HepG2 (cell line): ENCODE data around the gene ATL2. TPM values are rescaled to one million over a fixed set of nuclear protein-coding genes. Genes with fewer than 3 reads are reported as not detected.

ENCODE experiments used
- CENPT ChIP-seq: sonication (generic); formaldehyde crosslinking; IDR thresholded peaks from 2 replicates; pipeline ENCODE4 v1.8.0; 2022; ENCODE audit warnings: low read depth, mild to moderate bottlenecking, moderate library complexity, missing genetic modification reagents
- ETV5 ChIP-seq: IDR thresholded peaks from 2 replicates; pipeline ENCODE4 v1.6.1; 2018; ENCODE audit warnings: missing biosample characterization, missing genetic modification reagents, inconsistent platforms, borderline replicate concordance
- ETV6 ChIP-seq: sonication (generic); formaldehyde crosslinking; conservative IDR thresholded peaks from 2 replicates; pipeline ENCODE4 v1.4.0; 2020; ENCODE audit warnings: missing genetic modification reagents
- ISL2 ChIP-seq: sonication (generic); formaldehyde crosslinking; IDR thresholded peaks from 2 replicates; pipeline ENCODE4 v1.5.0; 2020; ENCODE audit warnings: missing genetic modification reagents
- NRL ChIP-seq: sonication (generic); formaldehyde crosslinking; IDR thresholded peaks from 2 replicates; pipeline ENCODE4 v1.5.0; 2020; ENCODE audit warnings: missing genetic modification reagents, mild to moderate bottlenecking, moderate library complexity, borderline replicate concordance
- PAX8 ChIP-seq: sonication (generic); formaldehyde crosslinking; IDR thresholded peaks from 2 replicates; pipeline ENCODE4 v1.8.0; 2022; ENCODE audit warnings: mild to moderate bottlenecking, missing genetic modification reagents, borderline replicate concordance
- PHF5A ChIP-seq: IDR thresholded peaks from one replicate; pipeline ENCODE4 v1.6.1; 2018; ENCODE audit warnings: low read depth, missing genetic modification reagents; ENCODE audit not compliant: unreplicated experiment
- SP5 ChIP-seq: IDR thresholded peaks from 2 replicates; pipeline ENCODE4 v1.6.1; 2016; ENCODE audit warnings: low read depth, borderline replicate concordance
- STAG1 ChIP-seq: sonication (generic); formaldehyde crosslinking; IDR thresholded peaks from 2 replicates; pipeline ENCODE4 v1.4.0; 2020; ENCODE audit warnings: missing genetic modification reagents
- TAF1 ChIP-seq: sonication (generic); formaldehyde crosslinking; IDR thresholded peaks from 2 replicates; pipeline ENCODE4 v1.4.0; 2020; ENCODE audit warnings: missing genetic modification reagents
- ZFP90 ChIP-seq: sonication (generic); formaldehyde crosslinking; IDR thresholded peaks from 2 replicates; pipeline ENCODE4 v1.8.0; 2022; ENCODE audit warnings: missing genetic modification reagents, mild to moderate bottlenecking, inconsistent platforms, borderline replicate concordance
- ZHX1 ChIP-seq: sonication (generic); formaldehyde crosslinking; IDR thresholded peaks from 2 replicates; pipeline ENCODE4 v1.8.1; 2022; ENCODE audit warnings: low read depth, mild to moderate bottlenecking, missing genetic modification reagents
- ZNF251 ChIP-seq: sonication (generic); formaldehyde crosslinking; IDR thresholded peaks from 2 replicates; pipeline ENCODE4 v1.9.0; 2021; ENCODE audit warnings: mild to moderate bottlenecking, missing genetic modification reagents
- ZNF407 ChIP-seq: sonication (generic); formaldehyde crosslinking; IDR thresholded peaks from one replicate; pipeline ENCODE4 v1.5.1; 2020; ENCODE audit warnings: mild to moderate bottlenecking, missing genetic modification reagents; ENCODE audit errors: not compliant biosample characterization
- ZNF839 ChIP-seq: sonication (generic); formaldehyde crosslinking; IDR thresholded peaks from 2 replicates; pipeline ENCODE4 v1.4.0; 2020; ENCODE audit warnings: missing genetic modification reagents, mild to moderate bottlenecking, borderline replicate concordance
- polyA plus RNA-seq, 8 experiments: library from polyadenylated mRNA; depleted of rRNA in 3 of 8; stranded (reverse) in 7 of 8; unstranded in 1 of 8; fragments of >200 nt; fragmentation: Illumina TruSeq in 4 of 8; extraction: Trizol in 4 of 8; gene quantifications; 2 replicates each; pipeline versions ENCODE4 v1.2.1 to v1.2.3, GENCODE V29; 2011 to 2016; ENCODE audit warnings: low read depth in 4 of 8, missing spikeins in 1 of 8, mixed read lengths in 1 of 8; ENCODE audit not compliant: insufficient read depth in 1 of 8
- total RNA-seq, 5 experiments: library from RNA; depleted of rRNA; stranded (reverse); fragments of >200 nt; fragmentation: Illumina TruSeq; extraction: Trizol; gene quantifications; 2 replicates each; pipeline ENCODE4 v1.2.3, GENCODE V29; 2016; ENCODE audit warnings: low read depth in 1 of 5
- TF ChIP-seq, protein P1 (sequence below): IDR thresholded peaks from 2 replicates; pipeline ENCODE4 v1.6.1; 2016; ENCODE audit warnings: mild to moderate bottlenecking
- TF ChIP-seq, protein P2 (sequence below): IDR thresholded peaks from 2 replicates; pipeline ENCODE4 v1.6.1; 2012; ENCODE audit warnings: inconsistent platforms

ATL2 gene
- total and polyA plus RNA-seq, 2 of the 13 experiments (the other 11 are each of a cell fraction or from before 2014, with no cell fraction given) = 56.5 to 119 TPM

- no peak for TF ChIP-seq ZNF251 (CRISPR knock-in tag)
- TF ChIP-seq ETV6 (CRISPR knock-in tag) = 0 out of 2 replicates have a peak, but pooled peaks have one; percentile 41
- TF ChIP-seq PAX8 = no peak
- TF ChIP-seq SP5 (CRISPR knock-in tag) = 0 out of 2 replicates have a peak, but pooled peaks have one; percentile 40
- TF ChIP-seq, protein P1, sequence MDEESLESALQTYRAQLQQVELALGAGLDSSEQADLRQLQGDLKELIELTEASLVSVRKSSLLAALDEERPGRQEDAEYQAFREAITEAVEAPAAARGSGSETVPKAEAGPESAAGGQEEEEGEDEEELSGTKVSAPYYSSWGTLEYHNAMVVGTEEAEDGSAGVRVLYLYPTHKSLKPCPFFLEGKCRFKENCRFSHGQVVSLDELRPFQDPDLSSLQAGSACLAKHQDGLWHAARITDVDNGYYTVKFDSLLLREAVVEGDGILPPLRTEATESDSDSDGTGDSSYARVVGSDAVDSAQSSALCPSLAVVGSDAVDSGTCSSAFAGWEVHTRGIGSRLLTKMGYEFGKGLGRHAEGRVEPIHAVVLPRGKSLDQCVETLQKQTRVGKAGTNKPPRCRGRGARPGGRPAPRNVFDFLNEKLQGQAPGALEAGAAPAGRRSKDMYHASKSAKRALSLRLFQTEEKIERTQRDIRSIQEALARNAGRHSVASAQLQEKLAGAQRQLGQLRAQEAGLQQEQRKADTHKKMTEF (CRISPR knock-in tag) = no peak; the same call in 1 of the 2 replicates
- no peak for TF ChIP-seq ZNF839 (CRISPR knock-in tag)
- no peak for TF ChIP-seq PHF5A (CRISPR knock-in tag)
- TF ChIP-seq ZNF407 (CRISPR knock-in tag) = no peak
- TF ChIP-seq, protein P2, sequence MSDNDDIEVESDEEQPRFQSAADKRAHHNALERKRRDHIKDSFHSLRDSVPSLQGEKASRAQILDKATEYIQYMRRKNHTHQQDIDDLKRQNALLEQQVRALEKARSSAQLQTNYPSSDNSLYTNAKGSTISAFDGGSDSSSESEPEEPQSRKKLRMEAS = peak; percentile 55; the same call in 1 of the 2 replicates
- peak; percentile 84 for TF ChIP-seq ETV5 (CRISPR knock-in tag)
- peak; percentile 63; the same call in 1 of the 2 replicates for TF ChIP-seq ZFP90 (CRISPR knock-in tag)
- no peak for TF ChIP-seq CENPT (CRISPR knock-in tag)
- no peak for TF ChIP-seq ZHX1
- 0 out of 2 replicates have a peak, but pooled peaks have one; percentile 8 for TF ChIP-seq STAG1 (CRISPR knock-in tag)
- peak; percentile 50; the same call in 1 of the 2 replicates for TF ChIP-seq ISL2 (CRISPR knock-in tag)
- TF ChIP-seq TAF1 (CRISPR knock-in tag) = peak; percentile 18; the same call in 1 of the 2 replicates
- TF ChIP-seq NRL (CRISPR knock-in tag) = no peak
Observed at GRCh38 chr2:38407111-38407682, 30.1 kb upstream of the ATL2 start (continued).
